Measurements from ENCODE around the gene FSTL1.

- TF ChIP-seq CTCF (IDR thresholded peaks at IDR 0.05) (no peak), POLR2A (IDR thresholded peaks at IDR 0.05) (no peak)
Observed at GRCh38 chr3:120415756-120416155, 35.0 kb downstream of the FSTL1 start.
